CD4-positive, CD25-positive, alpha-beta regulatory T cell (primary cell): Measurements from ENCODE around the gene CRYBA2. TPM values are rescaled to one million over a fixed set of nuclear protein-coding genes. Genes with fewer than 3 reads are reported as not detected.

Experiments
- ATAC-seq, 2 donors: fragments of 150-1000 bp; cut with Tn5 transposase; one replicate each; pipeline ENCODE4 v1.10.0; 2021; ENCODE audit warnings: low read depth in 2 of 2, moderate number of reproducible peaks in 2 of 2, moderate library complexity in 1 of 2
- DNase-seq, 3 donors: peaks; one replicate each; pipeline versions ENCODE4 v3.0.0 to v3.0.0-alpha.2; 2012 to 2022; ENCODE audit warnings: mixed read lengths in 1 of 3
- H3K27ac ChIP-seq: one replicate; pipeline ENCODE4 v1.7.0; 2013; ENCODE audit warnings: mild to moderate bottlenecking, low read length; ENCODE audit not compliant: insufficient read depth, poor library complexity, severe bottlenecking
- H3K27me3 ChIP-seq: one replicate; pipeline ENCODE4 v1.7.0; 2013; ENCODE audit warnings: low read length; ENCODE audit not compliant: control insufficient read depth, insufficient read depth
- H3K36me3 ChIP-seq: one replicate; pipeline ENCODE4 v1.7.0; 2013; ENCODE audit warnings: mild to moderate bottlenecking, low read length, moderate library complexity; ENCODE audit not compliant: control insufficient read depth, insufficient read depth
- H3K4me1 ChIP-seq: 2 replicates; pipeline ENCODE4 v1.7.0; 2013; ENCODE audit warnings: mild to moderate bottlenecking, low read length; ENCODE audit not compliant: insufficient read depth, control insufficient read depth, poor library complexity, severe bottlenecking
- H3K4me3 ChIP-seq: one replicate; pipeline ENCODE4 v1.7.0; 2013; ENCODE audit warnings: low read depth, mild to moderate bottlenecking, low read length, moderate library complexity
- H3K9me3 ChIP-seq, 2 experiments: 1 replicate in 1 of 2; 2 replicates in 1 of 2; pipeline ENCODE4 v1.7.0; 2013; ENCODE audit warnings: low read length in 2 of 2, mild to moderate bottlenecking in 1 of 2, moderate library complexity in 1 of 2; ENCODE audit not compliant: control insufficient read depth in 2 of 2
- H3K27ac Mint-ChIP-seq, 3 donors: one replicate each; pipeline ENCODE4 v1.8.0; 2020 to 2022; ENCODE audit warnings: mild to moderate bottlenecking in 3 of 3, mixed read lengths in 3 of 3, moderate library complexity in 2 of 3
- H3K27me3 Mint-ChIP-seq: one replicate; pipeline ENCODE4 v1.8.0; 2022; ENCODE audit warnings: mild to moderate bottlenecking, mixed read lengths
- H3K36me3 Mint-ChIP-seq: one replicate; pipeline ENCODE4 v1.8.0; 2020; ENCODE audit warnings: mixed read lengths
- H3K4me1 Mint-ChIP-seq, 4 donors: one replicate each; pipeline ENCODE4 v1.8.0; 2020 to 2022; ENCODE audit warnings: mixed read lengths in 4 of 4, mild to moderate bottlenecking in 1 of 4
- H3K4me3 Mint-ChIP-seq, 4 donors: one replicate each; pipeline ENCODE4 v1.8.0; 2020 to 2022; ENCODE audit warnings: mild to moderate bottlenecking in 4 of 4, mixed read lengths in 4 of 4, moderate library complexity in 3 of 4
- H3K9me3 Mint-ChIP-seq, 7 donors: one replicate each; pipeline ENCODE4 v1.8.0; 2020 to 2022; ENCODE audit warnings: mixed read lengths in 7 of 7, mild to moderate bottlenecking in 3 of 7, moderate library complexity in 2 of 7
- polyA plus RNA-seq, 4 donors: library from polyadenylated mRNA; unstranded; fragments of 300-500 nt; fragmentation: Illumina TruSeq; gene quantifications; one replicate each; pipeline ENCODE4 v1.2.3, GENCODE V29; 2021
- total RNA-seq: library from RNA; stranded (reverse); gene quantifications from one replicate; pipeline ENCODE4 v1.2.3, GENCODE V29; 2022

Gene CRYBA2
- total and polyA plus RNA-seq, 5 donors from 2014 or later: not detected

GRCh38 chr2:219027511-219028055 is 34.4 kb upstream of the CRYBA2 start:
- DNase-seq: no peak
- H3K27me3 Mint-ChIP-seq: peaks cover 16% of the 10 kb centered on the region
- H3K27ac Mint-ChIP-seq: no peak overlapping the region
- Histone ChIP-seq H3K4me3 (no peak overlapping the region), H3K9me3 (no peaks in the 10 kb centered on the region), H3K27ac (no peak overlapping the region), H3K27me3 (peaks cover 3% of the 10 kb centered on the region), H3K4me1 (no peaks in the 10 kb centered on the region), H3K36me3 (no peaks in the 10 kb centered on the region)
- no peaks in the 10 kb centered on the region for H3K36me3 Mint-ChIP-seq
- H3K4me1 Mint-ChIP-seq: peaks cover 0 to 3% (median 0%) of the 10 kb centered on the region in 4 donors
- H3K9me3 Mint-ChIP-seq: no peaks in the 10 kb centered on the region
- no peak for ATAC-seq
- no peak overlapping the region for H3K4me3 Mint-ChIP-seq

- no peaks in the 10 kb centered on the region for H3K9me3 ChIP-seq
- H3K27ac Mint-ChIP-seq: no peak overlapping the region
- H3K27me3 Mint-ChIP-seq: peaks cover 15% of the 10 kb centered on the region
- H3K36me3 ChIP-seq: no peaks in the 10 kb centered on the region
- H3K4me1 ChIP-seq: no peaks in the 10 kb centered on the region
- DNase-seq: no peak
- H3K4me1 Mint-ChIP-seq: peaks cover 0 to 3% (median 0%) of the 10 kb centered on the region in 4 donors
- no peak for ATAC-seq
- H3K4me3 ChIP-seq: no peak overlapping the region
- H3K27me3 ChIP-seq: no peaks in the 10 kb centered on the region
- no peaks in the 10 kb centered on the region for H3K36me3 Mint-ChIP-seq
- H3K27ac ChIP-seq: no peak overlapping the region
- H3K4me3 Mint-ChIP-seq: no peak overlapping the region
- no peaks in the 10 kb centered on the region for H3K9me3 Mint-ChIP-seq
These were observed 33.7 kb upstream of the CRYBA2 start for GRCh38 chr2:219026946-219027345.

GRCh38 chr2:219025637-219026585 is 32.7 kb upstream of the CRYBA2 start:
- H3K27ac Mint-ChIP-seq: no peak overlapping the region
- no peaks in the 10 kb centered on the region for H3K9me3 Mint-ChIP-seq
- Histone ChIP-seq H3K27me3 (no peaks in the 10 kb centered on the region), H3K36me3 (no peaks in the 10 kb centered on the region), H3K4me1 (no peaks in the 10 kb centered on the region), H3K4me3 (no peak overlapping the region), H3K27ac (no peak overlapping the region), H3K9me3 (no peaks in the 10 kb centered on the region)
- H3K4me3 Mint-ChIP-seq: no peak overlapping the region
- no peaks in the 10 kb centered on the region for H3K36me3 Mint-ChIP-seq
- peaks cover 15% of the 10 kb centered on the region for H3K27me3 Mint-ChIP-seq
- DNase-seq (no peak), ATAC-seq (no peak)
- H3K4me1 Mint-ChIP-seq: peaks cover 0 to 3% (median 0%) of the 10 kb centered on the region in 4 donors

GRCh38 chr2:219024059-219024458 is 30.8 kb upstream of the CRYBA2 start:
- H3K36me3 Mint-ChIP-seq: no peaks in the 10 kb centered on the region
- peaks cover 14% of the 10 kb centered on the region for H3K27me3 Mint-ChIP-seq
- no peak overlapping the region for H3K27ac Mint-ChIP-seq
- DNase-seq (no peak), ATAC-seq (no peak)
- no peak overlapping the region for H3K27ac ChIP-seq
- H3K36me3 ChIP-seq: no peaks in the 10 kb centered on the region
- no peaks in the 10 kb centered on the region for H3K9me3 ChIP-seq
- H3K4me1 ChIP-seq: no peaks in the 10 kb centered on the region
- no peaks in the 10 kb centered on the region for H3K27me3 ChIP-seq
- no peak overlapping the region for H3K4me3 ChIP-seq
- H3K9me3 Mint-ChIP-seq: no peaks in the 10 kb centered on the region
- no peaks in the 10 kb centered on the region for H3K4me1 Mint-ChIP-seq
- no peak overlapping the region for H3K4me3 Mint-ChIP-seq

GRCh38 chr2:219023045-219023605 is 29.9 kb upstream of the CRYBA2 start:
- Mint-ChIP-seq H3K4me1 (no peaks in the 10 kb centered on the region), H3K27me3 (peaks cover 14% of the 10 kb centered on the region), H3K36me3 (no peaks in the 10 kb centered on the region), H3K9me3 (no peaks in the 10 kb centered on the region), H3K4me3 (no peak overlapping the region), H3K27ac (no peak overlapping the region)
- no peak for ATAC-seq
- Histone ChIP-seq H3K27ac (no peak overlapping the region), H3K4me1 (no peaks in the 10 kb centered on the region), H3K4me3 (no peak overlapping the region), H3K36me3 (no peaks in the 10 kb centered on the region), H3K9me3 (no peaks in the 10 kb centered on the region), H3K27me3 (no peaks in the 10 kb centered on the region)
- DNase-seq: no peak

GRCh38 chr2:219022616-219023015 is 29.4 kb upstream of the CRYBA2 start:
- no peak overlapping the region for H3K4me3 Mint-ChIP-seq
- Histone ChIP-seq H3K36me3 (no peaks in the 10 kb centered on the region), H3K4me3 (no peak overlapping the region), H3K9me3 (no peaks in the 10 kb centered on the region), H3K4me1 (no peaks in the 10 kb centered on the region), H3K27ac (no peak overlapping the region), H3K27me3 (no peaks in the 10 kb centered on the region)
- no peak for DNase-seq
- H3K36me3 Mint-ChIP-seq: no peaks in the 10 kb centered on the region
- no peak for ATAC-seq
- H3K27ac Mint-ChIP-seq: no peak overlapping the region
- H3K4me1 Mint-ChIP-seq: no peaks in the 10 kb centered on the region
- H3K27me3 Mint-ChIP-seq: peaks cover 14% of the 10 kb centered on the region
- H3K9me3 Mint-ChIP-seq: no peaks in the 10 kb centered on the region

- peaks cover 14% of the 10 kb centered on the region for H3K27me3 Mint-ChIP-seq
These were observed 28.8 kb upstream of the CRYBA2 start for GRCh38 chr2:219022041-219022440.

More at GRCh38 chr2:219022041-219022440, 28.8 kb upstream of the CRYBA2 start:
- H3K36me3 Mint-ChIP-seq: no peaks in the 10 kb centered on the region
- no peaks in the 10 kb centered on the region for H3K27me3 ChIP-seq
- ATAC-seq: no peak
- no peaks in the 10 kb centered on the region for H3K36me3 ChIP-seq
- no peaks in the 10 kb centered on the region for H3K4me1 Mint-ChIP-seq
- H3K9me3 Mint-ChIP-seq: no peaks in the 10 kb centered on the region
- H3K4me3 ChIP-seq: no peak overlapping the region
- H3K4me1 ChIP-seq: no peaks in the 10 kb centered on the region
- H3K27ac ChIP-seq: no peak overlapping the region
- no peak overlapping the region for H3K4me3 Mint-ChIP-seq
- H3K27ac Mint-ChIP-seq: no peak overlapping the region
- no peak for DNase-seq
- no peaks in the 10 kb centered on the region for H3K9me3 ChIP-seq
